Activated T-cell treated with anti-CD3 and anti-CD28 coated beads, Interleukin-2, amount 50 U/mL, for 72 hours (primary cell): ENCODE results near the gene CPN1. TPM values are rescaled to one million over a fixed set of nuclear protein-coding genes. Genes with fewer than 3 reads are reported as not detected.
"Not testable (repeated sequence)": the region's sequence is repeated elsewhere in the genome, so short reads cannot be mapped to it uniquely, and the experiment has no call there.

Source experiments
- ATAC-seq, 2 donors: fragments of 150-1000 bp; cut with Tn5 transposase; replicated peaks in 1 of 2; 2 replicates each; pipeline ENCODE4 v1.10.0; 2021; ENCODE audit warnings: moderate library complexity in 2 of 2, mild to moderate bottlenecking in 1 of 2
- DNase-seq, 2 donors: peaks; one replicate each; pipeline ENCODE4 v3.0.0; 2021 to 2022; ENCODE audit warnings: mixed read lengths in 1 of 2
- H3K27ac Mint-ChIP-seq: one replicate; pipeline ENCODE4 v1.8.0; 2022; ENCODE audit warnings: mild to moderate bottlenecking, moderate library complexity, mixed read lengths
- H3K27me3 Mint-ChIP-seq: one replicate; pipeline ENCODE4 v1.8.0; 2022; ENCODE audit warnings: low read depth, mixed read lengths
- H3K36me3 Mint-ChIP-seq, 2 donors: one replicate each; pipeline ENCODE4 v1.8.0; 2022; ENCODE audit warnings: mixed read lengths in 2 of 2, mild to moderate bottlenecking in 1 of 2; ENCODE audit not compliant: insufficient read depth in 2 of 2
- H3K4me1 Mint-ChIP-seq: one replicate; pipeline ENCODE4 v1.8.0; 2022; ENCODE audit warnings: low read depth, mixed read lengths
- H3K4me3 Mint-ChIP-seq, 2 donors: one replicate each; pipeline ENCODE4 v1.8.0; 2022; ENCODE audit warnings: mild to moderate bottlenecking in 2 of 2, mixed read lengths in 2 of 2, moderate library complexity in 2 of 2
- H3K9me3 Mint-ChIP-seq, 2 donors: one replicate each; pipeline ENCODE4 v1.8.0; 2022; ENCODE audit warnings: mixed read lengths in 2 of 2
- total RNA-seq, 2 donors: library from RNA; stranded (reverse); gene quantifications; one replicate each; pipeline ENCODE4 v1.2.3, GENCODE V29; 2022

CPN1 gene
- total RNA-seq, 2 donors from 2014 or later = not detected

DNA sequence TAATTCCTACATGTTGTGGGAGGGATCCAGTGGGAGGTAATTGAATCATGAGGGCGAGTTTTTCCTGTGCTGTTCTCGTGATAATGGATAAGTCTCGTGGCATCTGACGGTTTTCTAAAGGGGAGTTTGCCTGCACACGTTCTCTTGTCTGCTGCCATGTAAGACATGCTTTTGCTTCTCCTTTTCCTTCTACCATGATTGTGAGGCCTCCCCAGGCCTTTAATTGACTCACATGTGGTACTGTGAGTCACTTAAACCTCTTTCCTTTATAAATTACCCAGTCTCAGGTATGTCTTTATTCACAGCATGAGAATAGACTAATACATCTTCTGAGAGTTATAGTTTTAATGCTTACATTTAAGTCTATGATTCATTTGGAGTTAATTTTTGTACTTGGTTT, 22.6 kb upstream of the CPN1 start:
- H3K4me1 Mint-ChIP-seq = no peaks in the 10 kb centered on the region
- peaks cover 3 to 4% of the 10 kb centered on the region in 2 donors for H3K9me3 Mint-ChIP-seq
- DNase-seq (no peak), ATAC-seq (no peak)
- H3K36me3 Mint-ChIP-seq = peaks cover 2 to 3% of the 10 kb centered on the region in 2 donors
- H3K4me3 Mint-ChIP-seq = no peak overlapping the region
- peaks cover 35% of the 10 kb centered on the region for H3K27me3 Mint-ChIP-seq
- no peak overlapping the region for H3K27ac Mint-ChIP-seq

DNA sequence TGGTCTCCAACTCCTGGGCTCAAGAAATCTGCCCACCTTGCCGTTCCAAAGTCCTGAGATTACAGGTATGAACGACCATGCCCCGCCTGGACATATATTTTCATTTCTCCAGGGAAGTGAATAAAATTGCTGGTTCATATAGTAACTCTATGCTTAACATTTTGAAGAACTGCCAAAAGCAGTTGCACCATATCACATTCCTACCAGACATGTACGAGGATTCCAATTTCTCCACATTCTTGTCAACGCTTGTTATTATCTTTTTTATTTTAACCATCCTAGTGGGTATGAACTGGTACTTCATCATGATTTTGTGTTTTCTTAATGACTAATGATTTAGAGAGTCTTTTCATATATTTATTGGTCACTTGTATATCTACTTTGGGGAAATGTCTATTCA, 21.9 kb upstream of the CPN1 start:
- H3K27me3 Mint-ChIP-seq = peaks cover 35% of the 10 kb centered on the region
- no peaks in the 10 kb centered on the region for H3K4me1 Mint-ChIP-seq
- H3K27ac Mint-ChIP-seq = no peak overlapping the region
- H3K4me3 Mint-ChIP-seq = no peak overlapping the region
- ATAC-seq (no peak), DNase-seq (no peak)
- peaks cover 2 to 3% of the 10 kb centered on the region in 2 donors for H3K36me3 Mint-ChIP-seq
- H3K9me3 Mint-ChIP-seq = peaks cover 3 to 4% of the 10 kb centered on the region in 2 donors

- Mint-ChIP-seq H3K9me3 (peaks cover 3 to 4% of the 10 kb centered on the region in 2 donors), H3K27me3 (peaks cover 51% of the 10 kb centered on the region), H3K4me1 (no peaks in the 10 kb centered on the region), H3K27ac (no peak overlapping the region), H3K4me3 (no peak overlapping the region), H3K36me3 (peaks cover 2 to 3% of the 10 kb centered on the region in 2 donors)
- DNase-seq = no peak
- no peak for ATAC-seq
Observed at GRCh38 chr10:100101192-100102076, 19.8 kb upstream of the CPN1 start.

- Mint-ChIP-seq H3K9me3 (peaks cover 3 to 4% of the 10 kb centered on the region in 2 donors), H3K27me3 (peaks cover 51% of the 10 kb centered on the region), H3K4me3 (no peak overlapping the region), H3K27ac (no peak overlapping the region), H3K36me3 (peaks cover 2 to 3% of the 10 kb centered on the region in 2 donors), H3K4me1 (no peaks in the 10 kb centered on the region)
- DNase-seq (no peak), ATAC-seq (no peak)
Observed at GRCh38 chr10:100100651-100101184, 19.0 kb upstream of the CPN1 start.

- H3K4me1 Mint-ChIP-seq = no peaks in the 10 kb centered on the region
- H3K36me3 Mint-ChIP-seq = no peaks in the 10 kb centered on the region
- peaks cover 39% of the 10 kb centered on the region for H3K27me3 Mint-ChIP-seq
- no peak for ATAC-seq
- DNase-seq = no peak
- no peak overlapping the region for H3K4me3 Mint-ChIP-seq
- no peaks in the 10 kb centered on the region for H3K9me3 Mint-ChIP-seq
- no peak overlapping the region for H3K27ac Mint-ChIP-seq
Observed at GRCh38 chr10:100089241-100089640, 7.6 kb upstream of the CPN1 start.

DNA sequence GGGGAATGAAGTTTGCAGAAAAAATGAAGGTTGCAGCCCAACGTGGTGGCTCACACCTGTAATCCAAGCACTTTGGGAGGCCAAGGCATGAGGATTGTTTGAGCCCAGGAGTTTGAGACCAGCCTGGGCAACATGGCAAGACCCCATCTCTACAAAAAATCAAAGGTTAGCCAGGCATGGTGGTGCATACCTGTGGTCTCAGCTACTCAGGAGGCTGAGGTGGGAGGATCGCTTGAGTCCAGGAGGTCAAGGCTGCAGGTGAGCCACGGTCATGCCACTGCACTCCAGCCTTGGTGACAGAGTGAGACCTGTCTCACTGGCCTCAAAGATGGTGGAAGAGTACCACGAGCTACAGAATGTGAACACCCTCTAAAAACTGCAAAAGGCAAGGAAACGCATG, 5.0 kb upstream of the CPN1 start:
- not testable (repeated sequence) for H3K4me3 Mint-ChIP-seq, DNase-seq, H3K36me3 Mint-ChIP-seq, H3K9me3 Mint-ChIP-seq, ATAC-seq, H3K4me1 Mint-ChIP-seq, H3K27ac Mint-ChIP-seq
- peaks cover 47% of the 10 kb centered on the region for H3K27me3 Mint-ChIP-seq

DNA sequence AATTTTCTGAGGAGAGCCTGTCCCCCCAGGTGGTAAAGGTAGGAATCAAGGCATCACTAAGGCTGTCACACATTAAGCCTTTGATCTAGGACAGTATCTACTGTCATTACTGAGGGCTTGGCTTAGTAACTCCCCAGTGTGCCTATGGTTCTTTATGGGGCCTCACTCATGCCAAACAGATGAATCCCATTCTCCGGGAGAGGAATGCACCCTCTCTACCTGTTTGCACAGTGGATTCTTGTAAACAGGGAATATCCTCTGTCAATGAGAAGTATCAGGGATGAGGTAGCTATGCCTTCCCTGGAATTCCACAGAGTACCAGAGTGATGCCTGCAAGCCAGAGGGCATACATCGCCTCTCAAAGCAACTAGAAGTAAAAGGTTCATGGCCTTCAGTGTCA, 3.9 kb upstream of the CPN1 start:
- no peak overlapping the region for H3K27ac Mint-ChIP-seq
- no peaks in the 10 kb centered on the region for H3K4me1 Mint-ChIP-seq
- H3K36me3 Mint-ChIP-seq = no peaks in the 10 kb centered on the region
- ATAC-seq = no peak
- no peak for DNase-seq
- no peaks in the 10 kb centered on the region for H3K9me3 Mint-ChIP-seq
- H3K27me3 Mint-ChIP-seq = peaks cover 53% of the 10 kb centered on the region
- no peak overlapping the region for H3K4me3 Mint-ChIP-seq

DNA sequence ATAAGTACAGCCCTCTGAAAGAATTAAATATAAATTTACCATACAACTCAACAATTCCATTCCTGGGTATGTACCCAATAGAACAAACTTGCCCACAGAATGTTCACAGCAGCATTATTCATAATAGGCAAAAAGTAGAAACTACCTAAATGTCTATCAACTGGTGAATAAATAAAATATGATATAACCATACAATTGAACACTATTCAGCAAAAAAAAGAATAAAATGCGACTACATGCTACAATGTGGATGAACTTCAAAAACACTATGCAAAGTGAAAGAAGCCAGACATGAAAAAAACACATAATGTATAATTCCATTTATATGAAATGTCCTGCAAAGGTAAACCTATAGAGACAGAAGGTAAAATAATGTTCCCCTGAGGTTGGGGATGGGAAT, 2.0 kb upstream of the CPN1 start:
- Mint-ChIP-seq H3K27me3 (peaks cover 58% of the 10 kb centered on the region), H3K9me3 (no peaks in the 10 kb centered on the region), H3K27ac (no peak overlapping the region), H3K4me1 (no peaks in the 10 kb centered on the region), H3K4me3 (no peak overlapping the region), H3K36me3 (no peaks in the 10 kb centered on the region)
- DNase-seq (no peak), ATAC-seq (no peak)

GRCh38 chr10:100082276-100082675, 607 bp upstream of the CPN1 start:
- H3K9me3 Mint-ChIP-seq, H3K4me1 Mint-ChIP-seq, ATAC-seq, H3K27ac Mint-ChIP-seq, H3K4me3 Mint-ChIP-seq, DNase-seq, H3K36me3 Mint-ChIP-seq: not testable (repeated sequence)
- peaks cover 49% of the 10 kb centered on the region for H3K27me3 Mint-ChIP-seq

DNA sequence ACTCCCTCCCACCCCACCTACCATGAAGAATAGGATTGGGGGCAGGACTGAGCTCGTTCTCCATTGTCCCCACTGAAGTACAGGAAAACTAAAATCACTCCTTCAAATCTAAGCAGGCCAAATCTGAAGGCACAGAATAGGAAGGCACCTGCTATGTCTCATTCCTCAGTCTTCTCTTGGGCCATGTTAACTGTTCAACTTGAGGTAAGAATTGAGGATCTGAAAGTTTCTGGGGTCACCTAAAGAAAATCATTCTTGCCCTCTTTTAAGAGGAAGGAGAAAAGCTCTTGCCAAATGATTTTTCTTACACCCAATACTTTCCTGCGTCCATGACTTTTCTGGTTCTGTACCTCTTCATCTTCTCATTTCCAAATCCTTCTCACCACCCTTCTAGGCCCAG, 4.9 kb downstream of the CPN1 start:
- ATAC-seq (no peak), DNase-seq (no peak)
- Mint-ChIP-seq H3K36me3 (no peaks in the 10 kb centered on the region), H3K9me3 (no peaks in the 10 kb centered on the region), H3K4me3 (no peak overlapping the region), H3K27me3 (peaks cover 34% of the 10 kb centered on the region), H3K4me1 (no peaks in the 10 kb centered on the region), H3K27ac (no peak overlapping the region)

GRCh38 chr10:100075426-100076220, 6.0 kb downstream of the CPN1 start:
- Mint-ChIP-seq H3K9me3 (no peaks in the 10 kb centered on the region), H3K36me3 (no peaks in the 10 kb centered on the region), H3K4me3 (no peak overlapping the region), H3K27me3 (peaks cover 23% of the 10 kb centered on the region), H3K4me1 (no peaks in the 10 kb centered on the region), H3K27ac (no peak overlapping the region)
- ATAC-seq = no peak
- no peak for DNase-seq

- H3K27ac Mint-ChIP-seq = no peak overlapping the region
- DNase-seq (no peak), ATAC-seq (no peak)
- H3K9me3 Mint-ChIP-seq = no peaks in the 10 kb centered on the region
- H3K27me3 Mint-ChIP-seq = peaks cover 6% of the 10 kb centered on the region
- no peaks in the 10 kb centered on the region for H3K36me3 Mint-ChIP-seq
- H3K4me3 Mint-ChIP-seq = no peak overlapping the region
- no peaks in the 10 kb centered on the region for H3K4me1 Mint-ChIP-seq
Observed at GRCh38 chr10:100072514-100072913, 9.2 kb downstream of the CPN1 start.

DNA sequence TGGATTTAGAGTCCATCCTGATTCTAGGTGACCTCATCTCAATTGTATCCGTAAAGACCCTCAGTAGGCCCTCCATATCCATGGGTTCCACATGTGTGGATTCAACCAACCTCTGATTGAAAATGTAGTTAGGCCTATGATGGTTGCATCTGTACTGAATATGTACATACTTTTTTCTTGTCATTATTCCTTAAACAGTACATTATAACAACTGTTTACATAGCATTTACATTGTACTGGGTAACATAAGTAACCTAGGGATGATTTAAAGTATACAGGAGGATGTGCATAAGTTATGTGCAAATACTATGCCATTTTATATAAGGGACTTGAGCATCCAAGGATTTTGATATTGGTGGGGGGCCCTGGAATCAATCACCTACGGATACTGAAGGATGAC, 10.1 kb downstream of the CPN1 start:
- Mint-ChIP-seq H3K9me3 (no peaks in the 10 kb centered on the region), H3K36me3 (no peaks in the 10 kb centered on the region), H3K27ac (no peak overlapping the region), H3K27me3 (peaks cover 6% of the 10 kb centered on the region), H3K4me3 (no peak overlapping the region), H3K4me1 (no peaks in the 10 kb centered on the region)
- DNase-seq (no peak), ATAC-seq (no peak)
